ENCODE measurements around the gene PDGFA.

The PDGFA gene

GRCh38 chr7:485188-486081 is 34.2 kb downstream of the PDGFA start:
- DNase-seq: no peak

- DNase-seq: no peak
Measured at GRCh38 chr7:484356-485101, 35.1 kb downstream of the PDGFA start.

GRCh38 chr7:483656-484355 is 35.8 kb downstream of the PDGFA start:
- DNase-seq: no peak

GRCh38 chr7:482521-483083 is 37.0 kb downstream of the PDGFA start:
- DNase-seq: no peak

GRCh38 chr7:481219-481930 is 38.3 kb downstream of the PDGFA start:
- no peak for DNase-seq

GRCh38 chr7:480531-481218 is 39.0 kb downstream of the PDGFA start:
- no peak for DNase-seq

GRCh38 chr7:479948-480499 is 39.6 kb downstream of the PDGFA start:
- DNase-seq: no peak

- DNase-seq: no peak
Measured at GRCh38 chr7:479115-479947, 40.3 kb downstream of the PDGFA start.

GRCh38 chr7:477626-478220 is 41.9 kb downstream of the PDGFA start:
- no peak for DNase-seq

- no peak for DNase-seq
Measured at GRCh38 chr7:476736-477360, 42.8 kb downstream of the PDGFA start.

- DNase-seq: no peak
Measured at GRCh38 chr7:475951-476441, 43.6 kb downstream of the PDGFA start.

- no peak for DNase-seq
Measured at GRCh38 chr7:475425-475728, 44.3 kb downstream of the PDGFA start.

- no peak for DNase-seq
Measured at GRCh38 chr7:474605-475424, 44.8 kb downstream of the PDGFA start.

GRCh38 chr7:473870-474604 is 45.6 kb downstream of the PDGFA start:
- no peak for DNase-seq

GRCh38 chr7:473211-473734 is 46.4 kb downstream of the PDGFA start:
- DNase-seq: no peak

- DNase-seq: no peak
Measured at GRCh38 chr7:472640-472957, 47.0 kb downstream of the PDGFA start.

- no peak for DNase-seq
Measured at GRCh38 chr7:471866-472639, 47.6 kb downstream of the PDGFA start.

Data from T1000 (cell line).